Vagina (tissue), 2 donors: Measurements from ENCODE around the gene WWC2.

Experiments
- CTCF ChIP-seq, 3 experiments: fragments of 450-650 bp in 2 of 3; fragments of 200-600 bp in 1 of 3; sonication (generic) in 1 of 3; IDR thresholded peaks; one replicate each; pipeline ENCODE4 v1.5.1; 2017 to 2019; ENCODE audit warnings: antibody characterized with exemption in 3 of 3, mild to moderate bottlenecking in 2 of 3, moderate library complexity in 2 of 3
- POLR2A ChIP-seq, 2 donors: fragments of 450-650 bp; IDR thresholded peaks; one replicate each; pipeline ENCODE4 v1.6.1; 2017; ENCODE audit warnings: antibody characterized with exemption in 2 of 2, mild to moderate bottlenecking in 2 of 2, moderate library complexity in 2 of 2
- POLR2AphosphoS5 ChIP-seq, 2 donors: sonication (generic); formaldehyde crosslinking; IDR thresholded peaks; one replicate each; pipeline ENCODE4 v1.9.0; 2017; ENCODE audit warnings: antibody characterized with exemption in 2 of 2, mild to moderate bottlenecking in 2 of 2, low read depth in 1 of 2; ENCODE audit not compliant: insufficient read depth in 1 of 2

GRCh38 chr4:183081116-183081469 lies 18.0 kb upstream of the WWC2 start:
- TF ChIP-seq CTCF (IDR thresholded peaks at IDR 0.05) (no peak), POLR2A (IDR thresholded peaks at IDR 0.05) (no peak), POLR2AphosphoS5 (IDR thresholded peaks at IDR 0.05; ENCODE audit: insufficient read depth in 1 of 2, low read depth in 1 of 2) (no peak)
